HG02763 (cell line): Measurements from ENCODE around the gene POP4.

Experiments
- ATAC-seq: cut with Tn5 transposase; IDR thresholded peaks from one replicate; pipeline ENCODE4 v1.9.1; 2021; ENCODE audit warnings: mild to moderate bottlenecking, moderate library complexity; ENCODE audit not compliant: unreplicated experiment

The POP4 gene

DNA sequence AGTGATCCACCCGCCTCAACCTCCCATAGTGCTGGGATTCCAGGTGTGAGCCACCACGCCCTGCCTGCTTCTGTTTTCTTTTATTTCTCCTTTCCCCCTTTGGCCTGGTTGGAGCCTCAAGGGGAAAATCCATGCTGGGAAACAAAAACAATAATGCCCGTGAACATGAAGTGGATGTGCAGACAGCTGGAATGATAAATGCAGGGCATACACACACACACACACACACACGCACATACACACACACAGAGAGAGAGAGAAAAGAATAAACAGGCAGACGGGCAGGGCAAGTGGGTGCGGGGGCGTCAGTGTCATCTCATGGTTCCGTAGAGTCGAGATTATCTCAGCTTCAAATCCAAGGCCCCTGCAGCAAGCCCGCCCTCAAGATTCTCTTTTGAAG lies 54.8 kb downstream of the POP4 start:
- no peak for ATAC-seq

DNA sequence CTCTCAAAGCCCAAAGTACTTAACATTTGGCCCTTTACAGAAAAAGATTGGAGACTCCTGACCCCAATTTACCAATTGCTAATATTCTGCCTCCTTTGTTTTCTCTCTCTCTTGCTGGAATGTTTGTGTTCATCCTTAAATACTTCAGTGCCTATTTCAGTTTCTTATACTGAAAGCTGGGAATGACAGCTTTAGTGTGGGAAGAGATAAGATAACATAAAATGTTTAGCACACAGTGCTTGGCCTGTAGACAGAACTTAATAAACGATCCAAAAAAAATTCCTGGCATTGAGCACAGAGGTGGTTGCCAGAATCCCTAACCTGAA lies 56.2 kb downstream of the POP4 start:
- ATAC-seq, result no peak

DNA sequence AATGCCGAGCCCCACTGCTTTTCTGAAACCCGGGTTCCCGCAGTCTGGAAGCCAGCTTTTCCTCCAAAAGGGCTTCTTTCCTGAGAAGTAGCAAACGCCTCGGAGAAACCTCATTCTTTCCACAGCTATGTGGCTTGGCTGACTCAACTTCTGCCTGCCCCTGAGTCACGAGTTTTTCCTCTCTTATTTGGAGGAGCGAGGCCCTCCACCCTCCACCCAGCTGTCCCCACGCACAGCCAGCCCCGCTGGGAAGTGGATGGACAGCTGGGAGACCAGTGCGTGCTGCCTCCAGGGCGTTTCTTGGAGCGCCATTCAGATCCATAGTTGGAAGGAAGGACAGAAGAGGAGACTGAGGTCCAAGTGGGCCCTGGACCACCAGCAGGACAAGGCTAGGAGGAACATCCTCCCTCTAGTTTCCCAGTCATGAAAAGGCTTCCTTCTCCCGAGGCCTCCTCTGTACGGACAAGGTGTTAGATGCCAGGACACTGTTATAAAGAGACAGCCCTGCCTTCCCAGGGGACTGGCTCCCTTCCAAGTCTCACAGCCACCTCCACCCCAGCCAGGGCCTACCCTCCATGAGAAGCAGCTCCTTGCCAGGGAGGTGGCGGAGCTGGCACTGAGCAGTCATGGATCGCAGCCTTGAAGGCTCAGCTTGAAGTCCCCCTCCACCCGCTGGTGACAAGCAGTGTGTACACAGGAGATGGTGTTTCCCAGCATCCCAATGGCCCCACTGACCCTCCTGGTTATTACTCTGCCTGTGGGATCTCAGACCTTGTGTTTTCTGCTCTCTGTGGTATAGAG lies 56.7 kb downstream of the POP4 start:
- ATAC-seq, result no peak

DNA sequence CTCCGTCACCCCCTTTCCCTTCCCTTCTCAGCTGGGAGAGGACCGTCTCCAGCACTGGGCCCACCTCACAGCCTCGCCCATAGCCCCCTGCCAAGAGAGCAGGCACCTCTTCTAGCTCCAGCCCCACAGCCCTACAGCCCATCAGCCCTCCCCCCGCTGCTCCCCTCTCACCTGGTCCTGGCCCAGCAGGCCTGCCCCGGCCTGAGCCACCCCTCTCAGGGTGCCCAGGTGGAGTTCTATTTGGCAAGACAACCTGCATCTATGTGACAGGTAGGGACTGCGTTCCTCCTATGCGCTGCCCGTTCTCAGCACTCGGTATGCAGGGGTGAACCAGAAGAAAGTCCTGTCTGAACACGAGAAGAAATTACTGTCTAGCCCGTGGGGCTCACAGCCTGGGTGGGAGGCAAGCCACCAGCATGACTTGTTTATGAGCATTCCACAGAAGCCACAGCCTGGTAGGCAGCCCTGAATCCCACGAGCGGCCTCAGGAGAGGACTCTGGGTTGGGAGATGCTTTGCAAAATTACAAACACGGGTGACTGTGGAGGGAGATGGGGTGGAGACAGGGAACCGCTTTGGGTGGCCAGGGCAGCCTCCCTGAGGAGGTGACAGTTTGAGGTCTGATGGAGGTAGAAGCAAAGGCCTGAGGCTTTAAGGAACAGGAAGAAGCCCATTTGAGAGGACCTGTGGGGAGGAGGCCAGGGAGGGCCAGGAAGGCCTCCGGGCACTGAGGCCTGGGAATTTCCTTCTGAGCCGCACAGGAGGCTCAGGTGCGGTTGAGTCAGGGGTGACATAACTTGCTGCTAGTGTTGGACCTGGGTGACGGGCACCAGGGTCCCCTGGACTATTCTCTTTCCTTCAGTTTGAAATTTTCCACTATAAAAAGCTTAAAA lies 58.0 kb downstream of the POP4 start:
- ATAC-seq, result no peak

DNA sequence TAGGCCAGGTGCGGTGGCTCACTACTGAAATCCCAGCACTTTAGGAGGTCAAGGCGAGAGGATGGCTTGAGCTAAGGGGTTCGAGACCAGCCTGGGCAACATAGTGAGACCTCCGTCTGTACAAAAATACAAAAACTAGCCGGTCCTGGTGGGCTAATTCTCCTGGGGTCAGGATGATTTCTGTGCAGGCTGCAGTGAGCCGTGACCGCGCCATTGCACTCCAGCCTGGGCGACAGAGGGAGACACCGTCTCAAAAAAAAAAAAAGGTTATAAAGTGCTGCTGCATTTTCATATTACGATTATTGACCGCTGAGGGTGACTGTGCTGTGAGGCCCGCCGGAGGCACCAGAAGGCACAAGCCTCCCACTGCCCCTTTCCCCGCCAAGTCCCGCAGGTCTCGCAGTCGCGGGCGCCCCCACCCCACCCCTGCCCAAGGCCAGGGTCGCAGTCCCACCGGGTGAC lies 58.7 kb downstream of the POP4 start:
- no peak for ATAC-seq

DNA sequence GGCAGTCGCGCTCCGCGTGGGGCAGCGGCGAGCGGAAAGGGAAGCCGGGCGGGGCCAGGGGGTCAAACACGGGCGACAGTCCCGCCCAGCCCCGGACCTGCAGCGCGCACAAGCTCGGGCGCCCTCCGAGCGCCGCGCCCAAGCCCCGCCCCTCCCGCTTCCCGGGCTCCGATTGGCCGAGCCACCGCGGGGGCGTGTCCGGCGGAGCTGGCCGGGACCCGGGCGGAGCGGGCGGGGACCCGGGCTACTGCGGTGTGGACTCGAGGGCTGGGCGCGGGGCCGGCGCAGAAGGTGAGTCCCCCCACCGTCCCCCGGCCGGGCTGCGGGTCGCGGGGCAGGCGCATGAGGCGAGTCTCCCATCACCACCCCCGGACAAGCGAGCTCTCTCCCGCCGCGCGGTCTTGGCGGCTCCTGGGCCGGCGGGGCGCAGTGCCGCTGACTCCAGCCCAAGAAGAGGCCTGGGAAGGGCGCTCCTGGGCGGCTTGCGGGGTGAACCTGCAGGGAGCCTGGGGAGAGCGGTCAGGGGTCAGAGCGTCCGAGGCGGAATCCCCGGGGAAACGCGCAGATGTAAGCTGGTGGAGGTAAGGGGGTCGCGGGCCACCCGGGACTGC lies 59.2 kb downstream of the POP4 start, which contains the start of gene PLEKHF1:
PLEKHF1 (plus strand) TSS at position 247 of the 611 bp plus-strand sequence. CDS start 8,379 bp downstream, outside the sequence.
- ATAC-seq, result peak; percentile 87

DNA sequence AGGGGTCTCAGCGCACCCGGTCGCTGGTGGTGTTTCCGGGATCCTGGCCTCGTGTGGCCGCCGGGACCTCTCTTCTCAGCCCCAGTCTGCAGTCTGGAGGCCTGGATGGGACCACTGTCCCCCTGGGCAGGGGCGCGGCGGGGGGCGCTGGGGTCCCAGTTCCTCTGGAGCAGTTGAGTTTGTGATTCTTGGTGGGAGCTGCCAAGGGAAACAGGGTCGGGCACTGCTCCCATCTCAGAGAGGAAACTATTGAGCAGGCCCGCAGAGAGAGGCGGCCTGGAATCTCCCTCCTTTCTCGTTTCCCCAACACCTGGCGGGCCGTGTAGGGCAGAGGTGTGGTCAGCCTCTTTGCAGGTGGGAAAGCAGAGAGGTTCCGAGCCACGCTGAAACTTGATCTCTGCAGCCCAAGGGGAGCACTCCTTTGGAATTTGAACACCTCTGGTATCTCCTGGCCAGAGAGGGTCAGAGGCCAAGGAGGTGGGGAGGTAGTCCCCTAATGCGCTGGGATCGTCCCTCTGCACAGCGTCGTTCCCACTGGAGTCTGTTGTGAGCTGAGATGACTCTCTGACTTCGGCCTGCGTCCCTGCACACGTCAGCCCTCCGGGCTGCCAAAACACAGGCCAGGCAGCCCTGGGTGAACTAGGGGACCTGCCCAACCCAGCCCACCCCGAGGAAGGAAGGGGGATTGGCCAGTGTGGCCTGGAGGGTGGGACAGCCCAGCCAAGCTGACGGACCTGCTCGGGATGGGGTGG lies 59.9 kb downstream of the POP4 start:
- ATAC-seq, result no peak
